Memory B cell (primary cell): ENCODE data around the gene EFCAB9.

Experiments used
- ATAC-seq: fragments of 150-1000 bp; cut with Tn5 transposase; 2 replicates; pipeline ENCODE4 v1.10.0; 2021; ENCODE audit warnings: low read depth, mild to moderate bottlenecking, moderate library complexity
- DNase-seq, 2 donors: peaks; one replicate each; pipeline ENCODE4 v3.0.0; 2022; ENCODE audit warnings: low spot score in 2 of 2
- H3K27ac Mint-ChIP-seq: one replicate; pipeline ENCODE4 v1.8.0; 2022; ENCODE audit warnings: mild to moderate bottlenecking, moderate library complexity, mixed read lengths
- H3K27me3 Mint-ChIP-seq: one replicate; pipeline ENCODE4 v1.8.0; 2022; ENCODE audit warnings: mixed read lengths
- H3K36me3 Mint-ChIP-seq: one replicate; pipeline ENCODE4 v1.8.0; 2022; ENCODE audit warnings: mild to moderate bottlenecking, mixed read lengths
- H3K4me1 Mint-ChIP-seq: one replicate; pipeline ENCODE4 v1.8.0; 2022; ENCODE audit warnings: mixed read lengths
- H3K4me3 Mint-ChIP-seq: one replicate; pipeline ENCODE4 v1.8.0; 2022; ENCODE audit warnings: mild to moderate bottlenecking, moderate library complexity, mixed read lengths
- H3K9me3 Mint-ChIP-seq: one replicate; pipeline ENCODE4 v1.8.0; 2022; ENCODE audit warnings: mixed read lengths

EFCAB9 gene

DNA sequence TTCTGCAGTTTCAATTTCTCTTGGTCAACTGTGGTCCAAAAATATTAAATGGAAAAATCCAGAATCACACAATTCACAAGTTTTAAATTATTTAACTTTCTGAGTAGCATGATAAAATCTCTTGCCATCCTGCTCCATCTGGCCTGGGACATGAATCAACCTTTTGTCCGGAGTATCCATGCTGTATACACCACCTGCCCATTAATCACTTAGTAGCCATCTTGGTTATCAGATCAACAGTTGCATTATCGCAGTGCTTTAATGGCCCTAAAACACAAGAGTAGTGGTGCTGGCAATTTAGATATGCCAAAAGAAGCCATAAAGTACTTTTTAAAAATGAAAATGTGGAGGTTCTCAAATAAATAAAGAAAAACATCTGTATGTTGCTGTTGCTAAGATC lies 25.3 kb downstream of the EFCAB9 start:
- Mint-ChIP-seq H3K4me3 (no peak overlapping the region), H3K4me1 (peaks cover 13% of the 10 kb centered on the region), H3K9me3 (peaks cover 1% of the 10 kb centered on the region), H3K36me3 (peaks cover 50% of the 10 kb centered on the region), H3K27me3 (no peaks in the 10 kb centered on the region), H3K27ac (no peak overlapping the region)
- ATAC-seq, result no peak
- no peak for DNase-seq

DNA sequence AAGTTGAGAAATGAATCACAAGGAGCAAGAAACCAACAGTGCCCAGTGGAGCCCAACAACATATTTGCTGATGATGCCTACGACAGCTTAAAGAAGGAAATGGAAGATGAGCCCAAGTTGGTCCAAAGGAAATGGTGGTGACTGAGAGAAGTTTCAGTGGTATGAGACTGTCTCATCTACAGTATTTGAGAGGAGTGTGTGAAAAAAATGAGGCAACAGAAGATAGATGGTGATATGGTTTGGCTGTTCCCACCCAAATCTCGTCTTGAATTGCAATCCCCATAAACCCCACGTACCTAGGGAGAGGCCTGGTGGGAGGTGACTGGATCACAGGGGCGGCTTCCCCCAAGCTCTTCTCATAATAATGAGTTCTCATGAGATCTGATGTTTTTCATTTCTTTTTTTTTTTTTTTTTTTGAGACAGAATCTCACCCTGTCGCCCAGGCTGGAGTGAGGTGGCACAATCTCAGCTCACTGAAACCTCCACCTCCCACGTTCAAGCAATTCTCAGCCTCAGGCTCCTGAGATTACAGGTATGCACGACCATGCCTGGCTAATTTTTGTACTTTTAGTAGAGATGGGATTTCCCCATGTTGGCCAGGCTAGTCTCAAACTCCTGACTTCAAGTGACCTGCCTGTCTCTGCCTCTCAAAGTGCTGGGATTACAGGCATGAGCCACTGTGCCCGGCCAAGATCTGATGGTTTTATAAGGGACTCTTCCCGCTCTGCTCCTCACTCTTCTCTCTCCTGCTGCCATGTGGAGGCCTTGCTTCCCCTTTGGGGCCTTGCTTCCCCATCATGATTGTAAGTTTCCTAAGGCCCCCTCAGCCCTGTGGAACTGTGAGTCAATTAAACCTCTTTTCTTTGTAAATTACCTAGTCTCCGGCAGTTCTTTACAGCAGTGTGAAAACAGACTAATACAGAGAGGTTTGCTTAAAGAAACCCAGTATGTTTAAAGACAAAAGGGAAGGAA lies 30.2 kb downstream of the EFCAB9 start:
- H3K4me3 Mint-ChIP-seq, result no peak overlapping the region
- ATAC-seq, result peak; percentile 24

DNA sequence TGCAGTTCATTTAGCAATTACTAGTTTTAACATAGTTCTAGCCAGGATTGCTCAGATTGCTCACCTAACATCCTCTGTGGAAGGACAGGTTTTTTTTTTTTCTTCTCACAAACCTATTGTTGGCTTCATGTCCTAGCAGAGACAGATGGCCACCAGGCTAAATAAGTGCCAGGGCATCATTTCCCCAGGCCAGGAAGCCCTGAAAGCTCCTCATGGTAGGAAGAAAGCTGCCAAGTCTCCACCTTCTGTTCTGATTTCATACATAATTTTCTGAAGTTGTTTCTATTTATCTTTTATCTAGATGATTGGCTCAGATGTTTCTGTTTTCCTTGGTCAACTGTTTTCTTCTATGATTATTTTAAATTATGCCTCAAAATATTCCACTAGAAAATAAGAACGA lies 31.0 kb downstream of the EFCAB9 start:
- Mint-ChIP-seq H3K4me1 (peaks cover 15% of the 10 kb centered on the region), H3K9me3 (no peaks in the 10 kb centered on the region), H3K27me3 (no peaks in the 10 kb centered on the region), H3K36me3 (peaks cover 28% of the 10 kb centered on the region), H3K27ac (peak overlapping the region; percentile 53), H3K4me3 (no peak overlapping the region)
- DNase-seq (no peak), ATAC-seq (no peak)

More for the DNA sequence above, 30.2 kb downstream of the EFCAB9 start:
- Mint-ChIP-seq H3K27ac (peak overlapping the region; percentile 5), H3K4me1 (peaks cover 15% of the 10 kb centered on the region), H3K27me3 (no peaks in the 10 kb centered on the region), H3K9me3 (peaks cover 1% of the 10 kb centered on the region), H3K36me3 (peaks cover 32% of the 10 kb centered on the region)
- DNase-seq, result no peak

DNA sequence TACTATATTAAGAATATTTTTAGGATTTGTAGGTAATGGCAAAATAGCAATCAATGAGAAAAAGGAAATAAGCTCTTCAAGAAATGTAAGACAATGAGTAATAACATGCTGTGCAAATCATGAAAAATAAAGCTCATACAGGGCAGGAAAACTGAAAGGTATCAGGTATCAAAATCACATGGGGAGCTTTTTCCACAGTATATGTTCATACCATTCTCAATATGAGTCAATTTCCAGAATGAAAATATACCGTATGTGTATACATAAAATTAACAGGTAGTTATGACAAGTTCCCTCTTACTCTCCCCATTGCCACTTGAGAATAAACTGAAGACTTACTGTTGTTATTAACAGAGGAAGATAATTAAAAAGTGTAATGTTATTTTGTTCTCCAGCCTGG lies 35.9 kb downstream of the EFCAB9 start:
- DNase-seq (no peak), ATAC-seq (no peak)
- Mint-ChIP-seq H3K4me1 (peaks cover 3% of the 10 kb centered on the region), H3K9me3 (no peaks in the 10 kb centered on the region), H3K36me3 (peaks cover 28% of the 10 kb centered on the region), H3K27me3 (no peaks in the 10 kb centered on the region), H3K27ac (no peak overlapping the region), H3K4me3 (no peak overlapping the region)

DNA sequence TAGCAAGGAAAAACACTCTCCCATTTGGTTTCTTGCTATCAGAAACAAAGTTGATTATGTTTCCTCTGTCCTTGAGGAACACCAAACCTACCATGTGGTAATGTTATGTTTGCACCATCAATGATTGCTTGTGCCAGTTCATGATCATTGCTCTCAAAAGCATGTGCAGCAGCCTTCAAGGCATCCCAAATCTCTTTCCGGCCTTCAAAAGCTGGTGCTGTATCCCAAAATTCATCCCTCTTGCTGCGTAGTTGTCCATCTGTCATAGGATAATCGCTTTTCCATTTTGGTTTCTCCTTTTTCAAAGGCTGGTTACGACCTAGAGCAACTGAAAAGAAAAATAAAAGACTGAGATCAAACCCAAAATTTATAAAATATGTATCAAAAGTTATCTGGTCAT lies 40.1 kb downstream of the EFCAB9 start:
- Mint-ChIP-seq H3K27me3 (no peaks in the 10 kb centered on the region), H3K9me3 (no peaks in the 10 kb centered on the region), H3K4me1 (peaks cover 19% of the 10 kb centered on the region), H3K27ac (peak overlapping the region; percentile 74), H3K4me3 (no peak overlapping the region), H3K36me3 (peaks cover 22% of the 10 kb centered on the region)
- DNase-seq (no peak), ATAC-seq (no peak)

DNA sequence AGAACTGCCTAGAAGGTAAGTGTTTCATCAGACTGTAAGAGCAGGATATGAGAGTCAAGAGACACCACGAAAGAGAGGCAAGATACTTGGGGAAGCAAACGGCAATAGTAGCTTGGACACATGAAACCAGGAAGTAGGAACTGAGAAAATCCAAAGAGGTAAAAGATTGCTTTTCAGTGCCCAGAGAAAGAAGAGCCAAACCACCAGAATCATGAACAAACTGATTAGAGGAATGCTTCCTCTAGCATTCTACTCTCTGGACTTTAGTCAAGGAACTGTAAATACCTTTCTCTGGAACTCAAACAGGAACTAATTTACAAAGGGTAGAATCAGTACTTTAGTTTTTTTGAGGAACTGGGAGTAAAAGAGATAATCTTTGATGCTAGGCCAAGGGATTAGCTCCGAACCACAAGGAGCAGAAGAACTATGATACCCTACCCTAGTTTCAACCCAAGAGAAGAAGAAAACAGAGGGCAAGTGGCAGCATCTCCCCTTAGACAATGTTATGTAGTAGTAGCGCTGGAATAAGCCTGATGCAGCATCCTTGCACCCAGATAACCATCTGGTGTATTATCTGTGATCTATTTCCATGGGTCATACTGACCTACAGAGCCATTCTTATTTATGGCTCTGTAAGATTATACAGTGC lies 41.3 kb downstream of the EFCAB9 start:
- H3K4me3 Mint-ChIP-seq, result no peak overlapping the region
- H3K9me3 Mint-ChIP-seq, result no peaks in the 10 kb centered on the region
- DNase-seq (no peak), ATAC-seq (no peak)
- H3K4me1 Mint-ChIP-seq, result peaks cover 21% of the 10 kb centered on the region
- peaks cover 19% of the 10 kb centered on the region for H3K36me3 Mint-ChIP-seq
- H3K27me3 Mint-ChIP-seq, result no peaks in the 10 kb centered on the region
- peak overlapping the region; percentile 74 for H3K27ac Mint-ChIP-seq

DNA sequence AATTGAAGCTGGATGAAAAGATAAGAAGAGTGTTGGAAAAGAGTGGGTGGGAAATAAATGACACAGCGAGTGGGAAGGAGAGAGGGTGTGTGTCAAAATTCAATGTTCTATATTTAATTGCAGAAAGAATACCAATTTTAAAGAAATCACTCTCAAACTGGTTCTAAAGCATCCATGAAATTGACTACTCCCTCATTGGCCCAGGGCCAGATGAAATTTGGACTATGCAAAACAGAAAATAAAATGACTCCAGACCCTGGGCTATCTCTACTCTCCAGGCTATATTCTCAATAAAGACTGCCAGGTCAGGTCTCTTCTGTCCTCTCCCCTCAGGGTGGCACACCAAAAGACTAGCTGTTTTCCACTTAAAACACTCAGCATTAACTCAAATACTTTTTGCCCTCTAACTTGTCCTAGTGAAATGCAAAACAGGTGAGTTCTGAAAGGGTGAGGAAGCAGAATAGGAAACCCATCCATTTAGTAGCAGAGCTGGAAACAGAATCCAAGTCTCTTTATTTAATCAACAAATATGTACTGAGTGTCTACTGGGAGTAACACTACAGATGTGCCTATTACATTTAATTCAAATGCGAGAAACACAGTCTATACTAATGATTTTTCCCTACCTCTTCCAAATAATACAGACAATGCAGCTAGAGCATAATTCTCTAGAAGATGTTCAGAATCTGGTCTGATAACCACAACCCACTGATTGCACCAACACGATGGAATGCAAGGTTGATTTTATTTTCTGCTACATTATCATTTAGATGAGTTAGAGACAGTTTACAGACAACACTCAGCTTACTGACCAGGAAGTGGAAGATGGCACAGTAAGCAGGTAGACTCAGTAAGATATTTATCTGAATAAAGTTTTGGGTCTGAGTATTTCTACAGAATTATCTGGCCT lies 42.1 kb downstream of the EFCAB9 start:
- H3K4me3 Mint-ChIP-seq, result no peak overlapping the region

DNA sequence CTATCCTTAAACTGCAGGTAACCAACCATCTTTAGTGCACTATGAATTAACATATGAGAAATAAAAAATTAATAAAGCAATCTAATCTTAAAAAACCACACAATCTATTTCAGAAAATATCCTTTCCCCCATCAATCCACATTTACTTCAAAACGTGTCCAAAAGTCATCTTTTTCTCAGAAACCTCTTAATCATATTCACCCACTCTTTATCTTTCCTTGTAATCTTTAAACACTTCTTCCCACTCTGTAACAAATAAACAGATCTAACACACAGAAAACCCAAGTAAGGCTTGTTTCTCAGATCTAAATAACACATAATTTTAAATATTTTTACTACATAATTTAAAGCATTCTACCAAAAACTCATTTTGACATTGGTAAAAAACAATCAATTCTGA lies 44.4 kb downstream of the EFCAB9 start:
- Mint-ChIP-seq H3K27me3 (no peaks in the 10 kb centered on the region), H3K4me1 (peaks cover 24% of the 10 kb centered on the region), H3K36me3 (peaks cover 9% of the 10 kb centered on the region), H3K9me3 (peaks cover 2% of the 10 kb centered on the region), H3K27ac (no peak overlapping the region), H3K4me3 (no peak overlapping the region)
- ATAC-seq, result no peak
- no peak for DNase-seq

More for the DNA sequence above, 42.1 kb downstream of the EFCAB9 start:
- DNase-seq, result no peak
- Mint-ChIP-seq H3K27ac (peak overlapping the region; percentile 74), H3K27me3 (no peaks in the 10 kb centered on the region), H3K4me1 (peaks cover 21% of the 10 kb centered on the region), H3K36me3 (peaks cover 17% of the 10 kb centered on the region), H3K9me3 (no peaks in the 10 kb centered on the region)
- no peak for ATAC-seq

DNA sequence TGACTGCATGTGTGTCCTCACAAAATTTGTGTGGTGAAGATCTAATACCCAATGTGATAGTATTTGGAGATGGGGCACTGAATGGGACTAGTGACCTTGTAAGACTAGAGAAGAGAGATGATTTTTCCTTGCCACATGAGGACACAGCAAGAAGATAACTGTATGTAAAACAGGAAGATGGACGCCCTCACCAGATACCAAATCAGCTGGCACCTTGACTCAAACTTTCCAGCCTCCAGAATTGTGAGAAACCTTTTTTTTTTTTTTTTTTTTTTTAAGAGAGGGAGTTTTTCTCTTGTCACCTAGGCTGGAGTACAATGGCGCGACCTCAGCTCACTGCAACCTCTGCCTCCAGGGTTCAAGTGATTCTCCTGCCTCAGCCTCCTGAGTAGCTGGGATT lies 49.3 kb downstream of the EFCAB9 start:
- H3K9me3 Mint-ChIP-seq, result peaks cover 2% of the 10 kb centered on the region
- no peak for DNase-seq
- H3K4me1 Mint-ChIP-seq, result peaks cover 10% of the 10 kb centered on the region
- ATAC-seq, result no peak
- no peaks in the 10 kb centered on the region for H3K27me3 Mint-ChIP-seq
- H3K4me3 Mint-ChIP-seq, result no peak overlapping the region
- peaks cover 6% of the 10 kb centered on the region for H3K36me3 Mint-ChIP-seq
- no peak overlapping the region for H3K27ac Mint-ChIP-seq

DNA sequence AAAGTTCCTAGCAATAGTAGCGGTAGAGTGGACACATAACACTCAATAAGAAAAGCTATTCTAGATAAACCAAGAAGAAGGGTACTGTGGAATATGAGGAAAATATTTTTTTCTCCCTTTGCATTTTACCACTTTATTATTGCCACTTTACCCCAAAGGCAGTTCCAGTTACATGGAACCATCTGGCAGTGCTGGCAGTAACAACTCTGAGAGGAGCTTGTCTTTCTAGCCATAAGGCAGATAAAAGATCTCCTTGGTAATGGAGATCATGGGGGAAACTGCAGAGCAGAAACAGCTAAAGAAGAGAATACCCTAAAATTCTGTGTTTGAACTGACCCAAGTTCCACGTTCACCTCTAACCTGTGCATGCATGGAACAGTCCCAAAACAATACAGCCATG lies 51.1 kb downstream of the EFCAB9 start:
- DNase-seq, result no peak
- no peak for ATAC-seq
- Mint-ChIP-seq H3K4me3 (no peak overlapping the region), H3K36me3 (peaks cover 9% of the 10 kb centered on the region), H3K9me3 (peaks cover 4% of the 10 kb centered on the region), H3K4me1 (peaks cover 8% of the 10 kb centered on the region), H3K27ac (no peak overlapping the region), H3K27me3 (no peaks in the 10 kb centered on the region)

DNA sequence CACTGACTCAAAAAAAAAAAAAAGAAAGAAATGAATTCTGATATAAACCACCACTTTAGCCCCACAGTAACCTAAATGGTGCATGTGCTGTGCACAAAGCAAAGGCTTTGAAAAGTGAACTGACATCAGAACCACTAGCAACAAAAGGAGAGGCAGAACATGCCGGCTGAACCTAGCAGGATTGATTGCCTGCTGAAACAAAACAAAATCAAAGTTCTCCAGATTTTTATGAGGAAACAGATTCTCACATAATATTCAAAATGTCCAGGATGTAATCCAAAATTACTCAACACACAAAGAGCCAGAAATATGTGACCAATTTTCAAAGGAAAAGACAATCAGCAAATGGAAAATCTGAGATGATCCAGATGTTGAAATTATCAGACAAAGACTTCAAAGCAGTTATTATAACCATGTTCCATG lies 51.7 kb downstream of the EFCAB9 start:
- Mint-ChIP-seq H3K36me3 (peaks cover 12% of the 10 kb centered on the region), H3K4me1 (peaks cover 8% of the 10 kb centered on the region), H3K9me3 (peaks cover 4% of the 10 kb centered on the region), H3K27ac (no peak overlapping the region), H3K4me3 (no peak overlapping the region), H3K27me3 (no peaks in the 10 kb centered on the region)
- no peak for ATAC-seq
- DNase-seq, result no peak

DNA sequence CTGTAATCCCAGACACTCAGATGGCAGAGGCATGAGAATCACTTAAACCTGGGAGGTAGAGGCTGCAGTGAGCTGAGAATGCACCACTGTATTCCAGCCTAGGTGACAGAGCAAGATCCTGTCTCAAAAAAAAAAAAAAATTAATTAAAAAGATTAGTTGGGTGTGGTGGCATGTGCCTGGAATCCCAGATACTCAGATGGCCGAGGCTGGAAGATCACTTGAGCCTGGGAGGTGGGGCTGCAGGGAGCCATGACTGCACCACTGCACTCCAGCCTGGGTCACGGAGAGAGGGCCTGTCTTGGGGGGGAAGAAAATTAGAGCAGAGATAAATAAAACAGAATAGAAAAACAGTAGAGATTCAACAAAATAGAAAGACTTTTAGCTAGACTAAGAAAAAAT lies 54.7 kb downstream of the EFCAB9 start:
- Mint-ChIP-seq H3K9me3 (peaks cover 4% of the 10 kb centered on the region), H3K4me3 (no peak overlapping the region), H3K4me1 (peaks cover 5% of the 10 kb centered on the region), H3K36me3 (peaks cover 12% of the 10 kb centered on the region), H3K27me3 (no peaks in the 10 kb centered on the region), H3K27ac (no peak overlapping the region)
- DNase-seq, result no peak
- ATAC-seq, result no peak

DNA sequence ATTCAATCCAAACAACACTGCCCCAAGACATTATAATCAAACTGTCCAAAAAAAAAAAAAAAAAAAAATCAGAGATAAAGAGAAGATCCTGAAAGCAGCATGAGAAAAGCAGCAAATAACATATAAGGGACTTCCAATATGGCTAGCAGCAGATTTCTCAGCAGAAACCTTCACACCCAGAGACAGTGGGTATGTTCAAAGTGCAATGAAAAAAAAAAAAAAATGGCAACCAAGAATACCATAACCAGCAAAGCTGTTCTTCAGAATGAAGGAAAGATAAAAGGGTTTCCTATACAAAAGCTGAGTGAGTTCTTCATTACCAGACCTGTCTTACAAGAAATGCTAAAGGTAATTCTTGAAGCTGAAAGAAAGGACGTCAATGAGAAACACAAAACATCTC lies 57.4 kb downstream of the EFCAB9 start:
- no peak for DNase-seq
- no peak for ATAC-seq
- H3K9me3 Mint-ChIP-seq, result peaks cover 4% of the 10 kb centered on the region
- no peaks in the 10 kb centered on the region for H3K27me3 Mint-ChIP-seq
- H3K4me1 Mint-ChIP-seq, result peaks cover 5% of the 10 kb centered on the region
- H3K4me3 Mint-ChIP-seq, result no peak overlapping the region
- peaks cover 15% of the 10 kb centered on the region for H3K36me3 Mint-ChIP-seq
- H3K27ac Mint-ChIP-seq, result no peak overlapping the region

DNA sequence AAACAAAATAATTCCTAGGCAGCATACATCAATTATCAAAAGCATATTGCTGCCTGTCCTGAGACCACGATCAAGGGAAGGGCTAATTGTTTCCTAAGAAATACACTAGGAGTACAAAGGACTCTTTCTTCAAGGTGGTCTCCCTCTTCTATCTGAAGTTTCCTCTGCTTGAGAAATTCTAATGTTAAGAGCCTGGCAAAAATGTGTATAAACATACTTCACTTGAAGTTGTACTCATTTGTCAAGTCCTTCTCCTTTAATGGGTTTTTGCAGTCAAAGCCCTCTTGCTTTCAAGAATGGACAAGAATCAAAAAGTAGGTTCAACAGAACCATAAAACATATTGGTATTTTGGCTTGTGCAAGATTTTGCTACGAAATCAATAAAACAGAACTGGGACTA lies 58.5 kb downstream of the EFCAB9 start:
- Mint-ChIP-seq H3K4me3 (no peak overlapping the region), H3K27ac (no peak overlapping the region), H3K36me3 (peaks cover 15% of the 10 kb centered on the region), H3K4me1 (no peaks in the 10 kb centered on the region), H3K9me3 (peaks cover 4% of the 10 kb centered on the region), H3K27me3 (no peaks in the 10 kb centered on the region)
- ATAC-seq (no peak), DNase-seq (no peak)
